Upper lobe of right lung (tissue), 1 donor: ENCODE results near the gene FGF21. TPM values are rescaled to one million over a fixed set of nuclear protein-coding genes. Genes with fewer than 3 reads are reported as not detected.

ENCODE experiments used
- ATAC-seq: fragments of 200-7000 bp; cut with Tn5 transposase; one replicate; pipeline ENCODE4 v1.9.1; 2020; ENCODE audit warnings: mild to moderate bottlenecking, moderate library complexity
- DNase-seq: peaks from one replicate; pipeline ENCODE4 v3.0.0-alpha.2; 2020
- H3K27ac ChIP-seq: fragments of 200-600 bp; one replicate; pipeline ENCODE4 v1.8.0; 2022
- H3K27me3 ChIP-seq: fragments of 200-600 bp; one replicate; pipeline ENCODE4 v1.8.0; 2022; ENCODE audit warnings: mild to moderate bottlenecking
- H3K36me3 ChIP-seq: fragments of 200-600 bp; one replicate; pipeline ENCODE4 v1.8.0; 2022
- H3K4me1 ChIP-seq: fragments of 200-600 bp; one replicate; pipeline ENCODE4 v1.8.0; 2022
- H3K4me3 ChIP-seq: fragments of 200-600 bp; one replicate; pipeline ENCODE4 v1.8.0; 2022; ENCODE audit warnings: mild to moderate bottlenecking
- H3K9me3 ChIP-seq: fragments of 200-600 bp; one replicate; pipeline ENCODE4 v1.8.0; 2022
- intact Hi-C: fragments of 100-400 bp; cut with DNase I; formaldehyde crosslinking; loops from one replicate; pipeline ENCODE4 v1.11.0; 2022
- total RNA-seq: library from RNA; stranded (reverse); fragmentation: NEBNext Ultra II Directional; extraction: Animal tissue kit (Norgen Biotek cat#: 25700); gene quantifications from one replicate; pipeline ENCODE4 v1.2.1, GENCODE V29; 2021
- TF ChIP-seq, protein P1 (sequence below): fragments of 200-600 bp; IDR thresholded peaks from one replicate; pipeline ENCODE4 v1.8.0; 2022; ENCODE audit warnings: antibody characterized with exemption
- donor health status: DM: no; HTN: yes; CAD: no; lungs with severe emphysema.

Gene FGF21
- total RNA-seq, 1 donor from 2014 or later: not detected

DNA sequence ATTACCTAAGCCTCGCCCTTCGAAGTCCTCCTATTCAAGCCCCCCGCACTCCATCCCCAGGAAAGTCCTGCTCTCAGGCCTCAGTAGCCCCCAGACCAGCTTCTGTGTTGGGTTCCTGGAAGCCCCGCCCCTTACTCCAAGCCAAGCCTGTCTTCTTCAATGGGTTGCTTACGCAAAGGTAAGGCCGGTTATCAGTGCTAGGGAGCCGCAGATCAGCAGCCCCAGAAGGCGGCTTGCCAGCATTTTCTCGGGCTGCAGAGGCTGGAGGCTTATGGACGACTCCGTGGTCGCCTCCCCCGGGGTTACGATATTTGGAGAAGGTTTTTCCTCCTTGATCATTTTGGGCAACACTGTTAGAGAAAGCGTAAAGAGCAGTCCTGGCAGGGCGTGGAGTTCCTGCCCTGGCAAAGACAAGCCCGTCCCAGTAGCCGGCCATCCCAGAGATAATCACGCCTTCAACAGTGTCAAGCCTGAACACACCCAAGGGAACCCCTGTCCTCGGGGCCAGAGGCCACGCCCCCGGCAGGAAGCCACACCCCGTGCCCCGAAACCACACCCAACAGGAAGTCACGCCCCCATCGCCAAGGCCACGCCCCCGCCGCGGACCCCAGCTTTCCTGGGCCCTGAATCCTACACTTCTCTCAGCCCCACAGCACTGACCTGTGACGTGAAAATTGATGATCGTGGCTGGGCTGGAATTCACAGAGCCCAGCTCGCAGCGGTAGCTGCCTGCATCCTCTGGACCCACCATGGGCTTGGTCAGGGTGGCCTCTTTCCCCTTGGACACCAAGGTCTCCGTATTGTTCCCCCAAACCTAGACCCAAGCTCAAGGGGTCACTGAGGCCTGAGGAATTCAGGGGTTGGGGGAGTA, 14.0 kb upstream of the FGF21 start:
- intact Hi-C loops: no loop called here
- Histone ChIP-seq H3K36me3 (no peaks in the 10 kb centered on the region), H3K4me1 (peaks cover 3% of the 10 kb centered on the region), H3K9me3 (no peaks in the 10 kb centered on the region), H3K4me3 (peak overlapping the region; percentile 63), H3K27ac (peak overlapping the region; percentile 76), H3K27me3 (no peaks in the 10 kb centered on the region)
- ATAC-seq: peak; percentile 11
- TF ChIP-seq, protein P1, sequence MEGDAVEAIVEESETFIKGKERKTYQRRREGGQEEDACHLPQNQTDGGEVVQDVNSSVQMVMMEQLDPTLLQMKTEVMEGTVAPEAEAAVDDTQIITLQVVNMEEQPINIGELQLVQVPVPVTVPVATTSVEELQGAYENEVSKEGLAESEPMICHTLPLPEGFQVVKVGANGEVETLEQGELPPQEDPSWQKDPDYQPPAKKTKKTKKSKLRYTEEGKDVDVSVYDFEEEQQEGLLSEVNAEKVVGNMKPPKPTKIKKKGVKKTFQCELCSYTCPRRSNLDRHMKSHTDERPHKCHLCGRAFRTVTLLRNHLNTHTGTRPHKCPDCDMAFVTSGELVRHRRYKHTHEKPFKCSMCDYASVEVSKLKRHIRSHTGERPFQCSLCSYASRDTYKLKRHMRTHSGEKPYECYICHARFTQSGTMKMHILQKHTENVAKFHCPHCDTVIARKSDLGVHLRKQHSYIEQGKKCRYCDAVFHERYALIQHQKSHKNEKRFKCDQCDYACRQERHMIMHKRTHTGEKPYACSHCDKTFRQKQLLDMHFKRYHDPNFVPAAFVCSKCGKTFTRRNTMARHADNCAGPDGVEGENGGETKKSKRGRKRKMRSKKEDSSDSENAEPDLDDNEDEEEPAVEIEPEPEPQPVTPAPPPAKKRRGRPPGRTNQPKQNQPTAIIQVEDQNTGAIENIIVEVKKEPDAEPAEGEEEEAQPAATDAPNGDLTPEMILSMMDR: no peak
- DNase-seq: peak; percentile 77

DNA sequence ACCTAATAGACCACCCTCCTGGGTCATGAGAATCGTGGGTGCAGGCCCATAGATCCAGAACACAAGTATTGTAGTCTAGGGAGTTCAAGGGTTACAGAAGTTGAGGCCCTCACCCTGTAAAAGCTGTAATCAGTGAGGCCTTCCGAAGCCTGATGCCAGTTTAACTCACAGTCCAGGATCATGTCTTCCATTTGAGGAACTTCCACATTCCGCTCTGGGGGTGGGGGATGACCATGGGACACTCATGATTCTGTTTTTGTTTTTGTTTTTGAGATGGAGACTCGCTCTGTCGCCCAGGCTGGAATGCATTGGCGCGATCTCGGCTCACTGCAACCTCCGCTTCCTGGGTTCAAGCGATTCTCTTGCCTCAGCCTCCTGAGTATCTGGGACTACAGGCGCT, 13.2 kb upstream of the FGF21 start:
- Histone ChIP-seq H3K4me3 (no peak overlapping the region), H3K27ac (peak overlapping the region; percentile 76), H3K36me3 (no peaks in the 10 kb centered on the region), H3K4me1 (peaks cover 3% of the 10 kb centered on the region), H3K9me3 (no peaks in the 10 kb centered on the region), H3K27me3 (no peaks in the 10 kb centered on the region)
- intact Hi-C loops: no loop called here
- TF ChIP-seq, protein P1: no peak
- ATAC-seq: no peak
- DNase-seq: no peak

DNA sequence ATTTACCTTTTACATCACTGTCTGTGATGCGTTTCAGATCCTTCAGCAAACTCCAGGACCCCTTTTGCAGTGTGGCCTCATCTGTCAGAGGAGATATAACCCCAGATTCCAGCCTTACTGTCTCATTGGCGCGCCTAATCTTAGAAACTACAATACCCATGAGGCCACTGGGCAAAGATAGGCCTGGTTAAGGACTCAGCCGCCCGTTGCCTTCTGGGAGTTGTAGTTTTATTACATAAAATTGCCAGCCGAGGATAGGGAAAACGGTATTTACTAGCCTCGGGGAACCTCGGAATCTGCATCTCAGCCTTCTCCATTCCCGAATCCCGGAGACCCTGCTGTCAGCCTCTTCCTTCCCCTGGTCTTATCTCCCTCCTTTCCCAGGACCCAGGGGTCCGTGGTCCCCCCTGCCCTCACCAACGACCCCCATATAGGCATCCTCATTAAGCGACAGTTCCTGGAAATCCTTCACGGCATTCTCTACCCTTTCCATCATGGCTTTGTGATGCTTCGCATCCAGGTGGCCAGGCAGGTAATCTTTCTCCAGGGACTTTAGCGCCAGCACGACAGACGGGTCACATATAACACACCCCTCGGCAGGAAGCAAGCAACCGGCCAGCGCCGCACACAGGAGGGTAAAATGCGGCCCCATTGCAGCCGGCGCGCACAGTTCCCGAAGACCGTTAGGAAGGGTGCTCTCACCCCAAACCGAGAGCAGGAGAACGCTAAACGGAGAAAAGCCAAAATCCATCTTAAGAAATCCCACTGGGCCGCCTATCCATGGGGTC, 9.9 kb upstream of the FGF21 start:
- no peak for DNase-seq
- peak; percentile 67 for ATAC-seq
- intact Hi-C loops: no loop called here
- no peak overlapping the region for H3K27ac ChIP-seq
- H3K4me1 ChIP-seq: no peaks in the 10 kb centered on the region
- peaks cover 1% of the 10 kb centered on the region for H3K27me3 ChIP-seq
- TF ChIP-seq, protein P1: no peak
- no peak overlapping the region for H3K4me3 ChIP-seq
- no peaks in the 10 kb centered on the region for H3K9me3 ChIP-seq
- no peaks in the 10 kb centered on the region for H3K36me3 ChIP-seq

DNA sequence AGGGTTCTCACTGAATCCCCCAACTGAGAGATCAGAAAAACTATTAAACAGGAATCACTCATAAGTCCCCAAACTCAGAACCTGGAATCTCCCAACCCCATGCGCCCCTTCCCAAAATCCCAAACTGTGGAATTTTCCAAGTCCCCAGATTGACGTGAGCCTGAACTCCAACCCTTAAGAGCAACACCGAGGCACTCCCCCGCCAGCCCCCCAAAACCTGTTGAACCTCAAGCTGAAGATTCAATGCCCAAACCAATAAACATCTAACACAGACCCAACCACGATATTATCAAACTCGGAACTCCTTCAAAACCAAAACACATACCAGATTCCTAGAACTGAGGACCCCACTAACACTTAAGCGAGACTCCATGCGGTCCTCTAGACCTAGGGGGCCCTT, 9.2 kb upstream of the FGF21 start:
- peak overlapping the region; percentile 45 for H3K4me3 ChIP-seq
- peaks cover 8% of the 10 kb centered on the region for H3K27me3 ChIP-seq
- H3K27ac ChIP-seq: no peak overlapping the region
- DNase-seq (no peak), ATAC-seq (no peak)
- no peaks in the 10 kb centered on the region for H3K9me3 ChIP-seq
- no peaks in the 10 kb centered on the region for H3K4me1 ChIP-seq
- TF ChIP-seq, protein P1: no peak
- intact Hi-C loops: no loop called here
- H3K36me3 ChIP-seq: no peaks in the 10 kb centered on the region

DNA sequence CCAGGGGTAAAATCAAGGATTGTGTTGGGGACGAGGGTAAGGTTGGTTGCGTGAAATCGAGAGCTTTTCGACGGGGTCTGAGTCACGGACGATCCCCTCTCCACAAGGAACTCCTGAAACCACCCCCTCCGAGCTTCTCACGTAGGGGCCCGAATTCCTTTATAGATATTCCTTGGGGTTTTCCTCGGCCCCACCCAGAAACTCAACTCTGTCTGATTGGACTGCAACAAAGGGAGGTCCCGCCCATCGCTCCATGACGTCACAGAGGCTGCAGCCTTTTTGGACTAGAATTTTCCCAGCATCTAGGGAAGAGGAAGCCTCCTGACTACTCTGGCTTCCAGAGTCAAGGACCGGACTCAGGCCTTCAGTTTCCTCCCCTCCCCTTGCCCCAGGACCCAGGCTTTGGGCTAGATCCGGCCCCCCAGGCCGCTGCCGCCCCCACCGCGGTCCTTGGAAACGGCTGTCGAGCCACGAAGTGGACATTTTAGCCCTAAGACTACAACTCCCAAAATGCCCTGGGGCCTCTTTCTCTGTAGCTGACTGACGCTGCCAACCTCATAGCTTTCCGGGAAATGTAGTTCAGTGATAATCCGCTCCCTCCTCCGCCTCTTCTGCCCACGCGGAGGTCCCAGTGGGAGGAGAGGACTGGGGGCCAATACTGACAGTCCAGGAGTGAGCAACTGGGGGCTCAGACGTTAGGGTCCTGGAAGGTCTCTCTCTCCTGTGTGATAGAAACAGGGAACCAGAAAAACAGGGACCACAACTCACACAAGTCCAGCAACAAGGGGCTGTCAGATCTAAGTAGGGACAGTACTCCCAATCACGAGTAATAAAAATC, 8.4 kb upstream of the FGF21 start, which contains the start of gene IZUMO1:
Gene IZUMO1 (minus strand): TSS at position 172 of the 838 bp plus-strand sequence. CDS start 1,050 bp downstream, outside the sequence.
- no peaks in the 10 kb centered on the region for H3K36me3 ChIP-seq
- H3K27ac ChIP-seq: peak within 1 kb of the TSS; percentile 70
- peak; percentile 88 for DNase-seq
- peak within 1 kb of the TSS; percentile 45 for H3K4me3 ChIP-seq
- intact Hi-C loops: no loop called here
- peaks cover 14% of the 10 kb centered on the region for H3K27me3 ChIP-seq
- TF ChIP-seq, protein P1: no peak
- peaks cover 5% of the 10 kb centered on the region for H3K4me1 ChIP-seq
- no peaks in the 10 kb centered on the region for H3K9me3 ChIP-seq
- peak; percentile 84 for ATAC-seq
